Esophagus squamous epithelium (tissue), 4 donors: ENCODE results near the gene SMARCAL1.

Experiments used
- CTCF ChIP-seq, 6 experiments: fragments of 450-650 bp in 4 of 6; fragments of 200-600 bp in 2 of 6; sonication (generic) in 2 of 6; IDR thresholded peaks; one replicate each; pipeline ENCODE4 v1.5.1; 2016 to 2019; ENCODE audit warnings: antibody characterized with exemption in 6 of 6, mild to moderate bottlenecking in 4 of 6, moderate library complexity in 4 of 6
- POLR2A ChIP-seq, 4 donors: fragments of 450-650 bp; IDR thresholded peaks; one replicate each; pipeline ENCODE4 v1.6.1; 2017; ENCODE audit warnings: antibody characterized with exemption in 4 of 4, mild to moderate bottlenecking in 4 of 4, moderate library complexity in 3 of 4

GRCh38 chr2:216480221-216480620, 67.9 kb downstream of the SMARCAL1 start:
- TF ChIP-seq CTCF (IDR thresholded peaks at IDR 0.05) (no peak), POLR2A (IDR thresholded peaks at IDR 0.05) (no peak)
